Trophoblast cell (in vitro differentiated cells and primary cell): Measurements from ENCODE around the gene NPL.

ENCODE experiments used
- DNase-seq, 2 donors: peaks; one replicate each; pipeline ENCODE4 v3.0.0-alpha.2; 2016
- H2AFZ ChIP-seq: 2 replicates; pipeline ENCODE4 v1.6.1; 2013; ENCODE audit warnings: low read length, moderate library complexity, mild to moderate bottlenecking; ENCODE audit not compliant: insufficient read depth, poor library complexity
- H2AK5ac ChIP-seq: 2 replicates; pipeline ENCODE4 v1.6.1; 2013; ENCODE audit warnings: mild to moderate bottlenecking, low read length
- H2BK120ac ChIP-seq: 2 replicates; pipeline ENCODE4 v1.6.1; 2013; ENCODE audit warnings: low read length, mild to moderate bottlenecking, moderate library complexity; ENCODE audit not compliant: insufficient read depth, poor library complexity
- H2BK12ac ChIP-seq: 2 replicates; pipeline ENCODE4 v1.6.1; 2013; ENCODE audit warnings: mild to moderate bottlenecking, low read length, moderate library complexity
- H2BK5ac ChIP-seq: 2 replicates; pipeline ENCODE4 v1.6.1; 2013; ENCODE audit warnings: low read length, low read depth, moderate library complexity, mild to moderate bottlenecking; ENCODE audit not compliant: poor library complexity
- H3K14ac ChIP-seq: 2 replicates; pipeline ENCODE4 v1.6.1; 2013; ENCODE audit warnings: mild to moderate bottlenecking, low read length
- H3K18ac ChIP-seq: 2 replicates; pipeline ENCODE4 v1.6.1; 2013; ENCODE audit warnings: mild to moderate bottlenecking, low read length
- H3K23ac ChIP-seq: 2 replicates; pipeline ENCODE4 v1.6.1; 2013; ENCODE audit warnings: low read length
- H3K27ac ChIP-seq: 2 replicates; pipeline ENCODE4 v1.5.1; 2013; ENCODE audit warnings: low read depth, mild to moderate bottlenecking, inconsistent platforms, low read length, moderate library complexity
- H3K27me3 ChIP-seq: 2 replicates; pipeline ENCODE4 v1.6.1; 2013; ENCODE audit warnings: inconsistent platforms, mild to moderate bottlenecking, low read length, moderate library complexity; ENCODE audit not compliant: insufficient read depth
- H3K36me3 ChIP-seq, 2 experiments: 1 replicate in 1 of 2; 2 replicates in 1 of 2; pipeline ENCODE4 v1.6.1; 2013; ENCODE audit warnings: low read length in 2 of 2, mild to moderate bottlenecking in 2 of 2, moderate library complexity in 1 of 2; ENCODE audit not compliant: insufficient read depth in 2 of 2, control insufficient read depth in 1 of 2
- H3K4ac ChIP-seq: 2 replicates; pipeline ENCODE4 v1.6.1; 2013; ENCODE audit warnings: low read depth, mild to moderate bottlenecking, low read length, moderate library complexity
- H3K4me1 ChIP-seq, 2 experiments: 1 replicate in 1 of 2; 2 replicates in 1 of 2; pipeline ENCODE4 v1.6.1; 2013; ENCODE audit warnings: low read length in 2 of 2, mild to moderate bottlenecking in 2 of 2, moderate library complexity in 1 of 2; ENCODE audit not compliant: insufficient read depth in 2 of 2, control insufficient read depth in 1 of 2
- H3K4me2 ChIP-seq: 2 replicates; pipeline ENCODE4 v1.6.1; 2013; ENCODE audit warnings: inconsistent platforms, mild to moderate bottlenecking, low read length, moderate library complexity
- H3K4me3 ChIP-seq: 2 replicates; pipeline ENCODE4 v1.5.1; 2013; ENCODE audit warnings: mild to moderate bottlenecking, low read depth, low read length, inconsistent platforms
- H3K79me1 ChIP-seq: one replicate; pipeline ENCODE4 v1.6.1; 2013; ENCODE audit warnings: low read length
- H3K79me2 ChIP-seq: 2 replicates; pipeline ENCODE4 v1.6.1; 2013; ENCODE audit warnings: low read length, mild to moderate bottlenecking; ENCODE audit not compliant: control insufficient read depth, insufficient read depth, poor library complexity
- H3K9ac ChIP-seq: 2 replicates; pipeline ENCODE4 v1.6.1; 2013; ENCODE audit warnings: mild to moderate bottlenecking, low read length
- H3K9me3 ChIP-seq: 2 replicates; pipeline ENCODE4 v1.6.1; 2013; ENCODE audit warnings: low read depth, mild to moderate bottlenecking, control low read depth, inconsistent platforms, low read length; ENCODE audit not compliant: insufficient read depth
- H4K12ac ChIP-seq: 2 replicates; pipeline ENCODE4 v1.6.1; 2013; ENCODE audit warnings: low read depth, mild to moderate bottlenecking, low read length, moderate library complexity
- H4K8ac ChIP-seq: 2 replicates; pipeline ENCODE4 v1.6.1; 2013; ENCODE audit warnings: low read depth, mild to moderate bottlenecking, low read length, moderate library complexity
- H4K91ac ChIP-seq: one replicate; pipeline ENCODE4 v1.6.1; 2013; ENCODE audit warnings: low read depth, mild to moderate bottlenecking, low read length, moderate library complexity
- WGBS: extraction: QIAGEN DNeasy Blood & Tissue Kit; methylation state at CpG from one replicate; pipeline ENCODE4 v1.1.7; 2013; ENCODE audit warnings: missing lambda C conversion rate; ENCODE audit not compliant: insufficient read length, insufficient coverage; ENCODE audit errors: extremely low coverage; 5-methylcytosine and 5-hydroxymethylcytosine counted together

The NPL gene

DNA sequence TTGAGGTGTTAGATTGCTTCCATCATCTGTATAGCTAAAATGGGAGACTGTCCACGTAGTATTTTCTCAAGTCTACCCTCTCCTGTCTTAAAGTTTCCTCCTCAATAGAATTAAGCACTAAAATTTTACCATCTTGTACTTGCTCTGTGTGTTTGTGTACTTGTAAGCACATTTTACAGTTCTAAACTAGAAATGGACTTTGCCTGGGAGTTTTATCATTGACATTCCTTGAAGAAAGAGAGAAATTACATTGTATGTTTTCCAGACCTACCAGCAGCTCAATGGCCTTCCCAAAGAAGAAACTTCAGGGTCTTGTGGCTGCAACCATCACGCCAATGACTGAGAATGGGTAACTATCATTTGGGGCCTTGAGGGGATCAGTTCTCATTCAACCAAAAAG lies 4.5 kb downstream of the NPL start:
- H2BK12ac ChIP-seq, result no peak overlapping the region
- no peak overlapping the region for H2BK5ac ChIP-seq
- H4K8ac ChIP-seq, result no peak overlapping the region
- H2BK120ac ChIP-seq, result no peak overlapping the region
- no peak overlapping the region for H3K4ac ChIP-seq
- H3K9ac ChIP-seq, result no peak overlapping the region
- H4K12ac ChIP-seq, result no peak overlapping the region
- H3K79me1 ChIP-seq, result peaks cover 3% of the 10 kb centered on the region
- no peak overlapping the region for H3K4me3 ChIP-seq
- no peaks in the 10 kb centered on the region for H3K36me3 ChIP-seq
- no peak overlapping the region for H2AK5ac ChIP-seq
- no peak overlapping the region for H3K14ac ChIP-seq
- peaks cover 0 to 5% of the 10 kb centered on the region in 2 experiments for H3K4me1 ChIP-seq
- no peak overlapping the region for H3K4me2 ChIP-seq
- WGBS, result no CpG with 5 or more reads among the region's 2 CpGs
- H2AFZ ChIP-seq, result no peak overlapping the region
- no peak for DNase-seq
- H3K23ac ChIP-seq, result no peak overlapping the region
- no peak overlapping the region for H4K91ac ChIP-seq
- H3K27me3 ChIP-seq, result peaks cover 3% of the 10 kb centered on the region
- H3K27ac ChIP-seq, result no peak overlapping the region
- no peak overlapping the region for H3K18ac ChIP-seq
- H3K79me2 ChIP-seq, result no peaks in the 10 kb centered on the region
- H3K9me3 ChIP-seq, result no peaks in the 10 kb centered on the region

- Histone ChIP-seq H3K4ac (no peak overlapping the region), H4K91ac (no peak overlapping the region), H3K4me2 (no peak overlapping the region), H3K79me1 (peaks cover 1% of the 10 kb centered on the region), H3K36me3 (no peaks in the 10 kb centered on the region), H2BK5ac (no peak overlapping the region), H4K12ac (no peak overlapping the region), H2AK5ac (no peak overlapping the region), H2BK120ac (no peak overlapping the region), H2AFZ (no peak overlapping the region), H3K27ac (no peak overlapping the region), H3K4me3 (no peak overlapping the region), H2BK12ac (no peak overlapping the region), H3K27me3 (no peaks in the 10 kb centered on the region), H3K9ac (no peak overlapping the region), H3K9me3 (no peaks in the 10 kb centered on the region), H3K79me2 (no peaks in the 10 kb centered on the region), H3K14ac (no peak overlapping the region), H3K18ac (no peak overlapping the region), H3K23ac (no peak overlapping the region), H4K8ac (no peak overlapping the region), H3K4me1 (peaks cover 0 to 2% of the 10 kb centered on the region in 2 experiments)
- no CpG with 5 or more reads among the region's 3 CpGs for WGBS
- DNase-seq, result no peak
Measured at GRCh38 chr1:182794676-182795201, 5.2 kb downstream of the NPL start.

- Histone ChIP-seq H3K79me2 (no peaks in the 10 kb centered on the region), H4K8ac (no peak overlapping the region), H3K36me3 (no peaks in the 10 kb centered on the region), H3K4me2 (no peak overlapping the region), H3K4ac (no peak overlapping the region), H2BK120ac (no peak overlapping the region), H3K14ac (no peak overlapping the region), H3K9me3 (no peaks in the 10 kb centered on the region), H3K79me1 (no peaks in the 10 kb centered on the region), H2AFZ (no peak overlapping the region), H4K91ac (no peak overlapping the region), H3K4me1 (no peaks in the 10 kb centered on the region), H4K12ac (no peak overlapping the region), H2BK12ac (no peak overlapping the region), H3K18ac (no peak overlapping the region), H3K23ac (no peak overlapping the region), H3K9ac (no peak overlapping the region), H3K27ac (no peak overlapping the region), H2AK5ac (no peak overlapping the region), H2BK5ac (no peak overlapping the region), H3K4me3 (no peak overlapping the region), H3K27me3 (no peaks in the 10 kb centered on the region)
- peak in 1 of 2 donors; percentile 43 for DNase-seq
- no CpG with 5 or more reads among the region's 8 CpGs for WGBS
Measured at GRCh38 chr1:182795563-182796228, 6.1 kb downstream of the NPL start.

DNA sequence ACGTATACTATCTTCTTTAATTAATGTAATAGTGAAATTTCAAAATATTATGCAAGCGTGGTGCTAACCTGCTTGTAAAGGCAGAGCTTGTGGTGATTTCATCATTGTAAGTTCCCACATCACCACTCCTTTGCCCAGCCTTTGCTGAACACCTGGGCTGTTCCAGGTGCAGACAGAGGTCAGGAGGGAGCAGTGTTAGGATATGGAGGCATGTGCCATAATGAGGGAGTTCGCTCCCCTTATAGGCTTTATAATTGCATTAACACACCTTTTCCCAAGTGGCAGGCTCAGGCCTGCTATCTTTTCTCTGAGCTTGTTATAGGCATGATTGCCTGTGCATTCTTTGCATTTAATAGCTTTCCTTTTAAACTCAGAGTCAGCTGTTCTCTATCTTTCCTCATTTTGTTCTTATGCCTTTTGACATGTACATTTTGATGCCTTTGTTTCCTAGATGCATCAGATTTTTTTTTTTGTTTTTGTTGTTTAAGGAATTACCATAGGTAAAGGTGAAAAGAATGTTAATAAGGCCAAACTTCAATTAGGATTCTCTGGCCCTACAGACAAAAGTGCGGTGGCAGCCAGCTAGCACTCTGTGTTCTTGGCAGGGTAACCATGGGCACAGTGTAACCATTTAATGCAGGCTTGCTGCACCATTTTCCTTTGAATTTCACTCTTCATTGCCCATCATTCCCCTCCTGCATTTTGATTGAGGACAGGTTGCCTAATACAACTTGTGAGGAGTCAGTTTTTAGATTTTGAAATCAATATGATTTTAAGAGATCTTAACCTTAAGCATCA lies 12.6 kb downstream of the NPL start:
- H4K91ac ChIP-seq, result no peak overlapping the region
- H3K4me2 ChIP-seq, result no peak overlapping the region
- no peak overlapping the region for H2BK5ac ChIP-seq
- H4K8ac ChIP-seq, result no peak overlapping the region
- no peak overlapping the region for H3K27ac ChIP-seq
- no peaks in the 10 kb centered on the region for H3K79me1 ChIP-seq
- no peak overlapping the region for H3K4ac ChIP-seq
- H2BK120ac ChIP-seq, result no peak overlapping the region
- no peak overlapping the region for H3K18ac ChIP-seq
- no peak overlapping the region for H3K23ac ChIP-seq
- H3K9me3 ChIP-seq, result no peaks in the 10 kb centered on the region
- H2AFZ ChIP-seq, result no peak overlapping the region
- no peak overlapping the region for H2BK12ac ChIP-seq
- DNase-seq, result peak in 1 of 2 donors; percentile 18
- no peak overlapping the region for H4K12ac ChIP-seq
- no peaks in the 10 kb centered on the region for H3K27me3 ChIP-seq
- no peak overlapping the region for H3K14ac ChIP-seq
- no peak overlapping the region for H2AK5ac ChIP-seq
- no peaks in the 10 kb centered on the region for H3K36me3 ChIP-seq
- no CpG with 5 or more reads among the region's 4 CpGs for WGBS
- no peaks in the 10 kb centered on the region for H3K4me1 ChIP-seq
- no peak overlapping the region for H3K9ac ChIP-seq
- no peaks in the 10 kb centered on the region for H3K79me2 ChIP-seq
- H3K4me3 ChIP-seq, result no peak overlapping the region
